Ectodermal cell (in vitro differentiated cells): ENCODE results near the gene MUCL3.

Source experiments
- H3K27ac ChIP-seq: 2 replicates; pipeline ENCODE4 v1.7.0; 2013; ENCODE audit warnings: mild to moderate bottlenecking, low read depth, low read length; ENCODE audit not compliant: insufficient read depth, poor library complexity, severe bottlenecking
- H3K27me3 ChIP-seq: 2 replicates; pipeline ENCODE4 v1.7.0; 2013; ENCODE audit warnings: mild to moderate bottlenecking, low read length; ENCODE audit not compliant: insufficient read depth, control insufficient read depth, poor library complexity, severe bottlenecking
- H3K36me3 ChIP-seq: one replicate; pipeline ENCODE4 v1.7.0; 2013; ENCODE audit warnings: low read length; ENCODE audit not compliant: control insufficient read depth, insufficient read depth
- H3K4me1 ChIP-seq: one replicate; pipeline ENCODE4 v1.7.0; 2013; ENCODE audit warnings: low read length; ENCODE audit not compliant: control insufficient read depth, insufficient read depth
- H3K4me3 ChIP-seq: 2 replicates; pipeline ENCODE4 v1.7.0; 2013; ENCODE audit warnings: low read depth, low read length, control low read depth; ENCODE audit not compliant: insufficient read depth
- H3K9me3 ChIP-seq: 2 replicates; pipeline ENCODE4 v1.7.0; 2013; ENCODE audit warnings: mild to moderate bottlenecking, low read length, moderate library complexity; ENCODE audit not compliant: control insufficient read depth
- WGBS, 2 experiments: methylation state at CpG; one replicate each; pipeline ENCODE4 v1.1.7; 2013; ENCODE audit warnings: missing lambda C conversion rate in 2 of 2; 5-methylcytosine and 5-hydroxymethylcytosine counted together

The MUCL3 gene

GRCh38 chr6:30938730-30939129 lies 2.0 kb upstream of the MUCL3 start:
- peaks cover 27% of the 10 kb centered on the region for H3K4me1 ChIP-seq
- H3K27me3 ChIP-seq, result no peaks in the 10 kb centered on the region
- no peaks in the 10 kb centered on the region for H3K36me3 ChIP-seq
- no peaks in the 10 kb centered on the region for H3K9me3 ChIP-seq
- WGBS, 2 experiments, result 90 to 93% methylated on average over 4 of the region's 4 CpGs
- no peak overlapping the region for H3K27ac ChIP-seq
- H3K4me3 ChIP-seq, result no peak overlapping the region

- no peaks in the 10 kb centered on the region for H3K36me3 ChIP-seq
- H3K4me3 ChIP-seq, result no peak overlapping the region
- 87 to 90% methylated on average over 3 of the region's 3 CpGs for WGBS, 2 experiments
- peaks cover 27% of the 10 kb centered on the region for H3K4me1 ChIP-seq
- H3K27ac ChIP-seq, result no peak overlapping the region
- no peaks in the 10 kb centered on the region for H3K27me3 ChIP-seq
- H3K9me3 ChIP-seq, result no peaks in the 10 kb centered on the region
Observed at GRCh38 chr6:30939473-30939872, 1.3 kb upstream of the MUCL3 start.

- WGBS, 2 experiments, result 25 to 30% methylated on average over 15 of the region's 15 CpGs
Observed at GRCh38 chr6:30942338-30943060, 1.7 kb downstream of the MUCL3 start.

GRCh38 chr6:30944051-30944450 lies 3.3 kb downstream of the MUCL3 start:
- Histone ChIP-seq H3K9me3 (no peaks in the 10 kb centered on the region), H3K27me3 (no peaks in the 10 kb centered on the region), H3K27ac (no peak overlapping the region), H3K36me3 (no peaks in the 10 kb centered on the region), H3K4me3 (no peak overlapping the region), H3K4me1 (peaks cover 9% of the 10 kb centered on the region)
- WGBS, 2 experiments, result 92 to 95% methylated on average over 4 of the region's 4 CpGs

More at GRCh38 chr6:30942338-30943060, 1.7 kb downstream of the MUCL3 start:
- H3K9me3 ChIP-seq, result no peaks in the 10 kb centered on the region
- H3K27me3 ChIP-seq, result no peaks in the 10 kb centered on the region
- no peaks in the 10 kb centered on the region for H3K36me3 ChIP-seq
- H3K4me3 ChIP-seq, result no peak overlapping the region
- H3K4me1 ChIP-seq, result peaks cover 21% of the 10 kb centered on the region
- H3K27ac ChIP-seq, result no peak overlapping the region

GRCh38 chr6:30945281-30945680 lies 4.5 kb downstream of the MUCL3 start:
- WGBS, 2 experiments, result 86 to 89% methylated on average over 5 of the region's 5 CpGs
- Histone ChIP-seq H3K4me1 (peaks cover 8% of the 10 kb centered on the region), H3K27ac (no peak overlapping the region), H3K9me3 (no peaks in the 10 kb centered on the region), H3K4me3 (no peak overlapping the region), H3K36me3 (no peaks in the 10 kb centered on the region), H3K27me3 (no peaks in the 10 kb centered on the region)

- no peaks in the 10 kb centered on the region for H3K27me3 ChIP-seq
- WGBS, 2 experiments, result 95 to 98% methylated on average over 4 of the region's 4 CpGs
Observed at GRCh38 chr6:30947231-30947630, 6.5 kb downstream of the MUCL3 start.

GRCh38 chr6:30948811-30949210 lies 8.0 kb downstream of the MUCL3 start:
- Histone ChIP-seq H3K9me3 (no peaks in the 10 kb centered on the region), H3K4me1 (no peaks in the 10 kb centered on the region), H3K27ac (no peak overlapping the region), H3K36me3 (no peaks in the 10 kb centered on the region), H3K4me3 (no peak overlapping the region), H3K27me3 (peaks cover 2% of the 10 kb centered on the region)
- WGBS, 2 experiments, result 98% methylated on average over 6 of the region's 6 CpGs

More at GRCh38 chr6:30947231-30947630, 6.5 kb downstream of the MUCL3 start:
- H3K27ac ChIP-seq, result no peak overlapping the region
- H3K4me1 ChIP-seq, result peaks cover 3% of the 10 kb centered on the region
- no peak overlapping the region for H3K4me3 ChIP-seq
- no peaks in the 10 kb centered on the region for H3K36me3 ChIP-seq
- no peaks in the 10 kb centered on the region for H3K9me3 ChIP-seq

- peaks cover 30% of the 10 kb centered on the region for H3K27me3 ChIP-seq
- peaks cover 7% of the 10 kb centered on the region for H3K4me1 ChIP-seq
- H3K9me3 ChIP-seq, result no peaks in the 10 kb centered on the region
- no peak overlapping the region for H3K4me3 ChIP-seq
- no peaks in the 10 kb centered on the region for H3K36me3 ChIP-seq
- no peak overlapping the region for H3K27ac ChIP-seq
- WGBS, 2 experiments, result 89 to 92% methylated on average over 5 of the region's 5 CpGs
Observed at GRCh38 chr6:30951907-30952469, 11.2 kb downstream of the MUCL3 start.

GRCh38 chr6:30954631-30955366 lies 14.0 kb downstream of the MUCL3 start:
- no peaks in the 10 kb centered on the region for H3K36me3 ChIP-seq
- H3K27ac ChIP-seq, result no peak overlapping the region
- peaks cover 7% of the 10 kb centered on the region for H3K4me1 ChIP-seq
- peaks cover 38% of the 10 kb centered on the region for H3K27me3 ChIP-seq
- no peaks in the 10 kb centered on the region for H3K9me3 ChIP-seq
- WGBS, 2 experiments, result 79 to 80% methylated on average over 8 to 9 of the region's 9 CpGs
- H3K4me3 ChIP-seq, result peak overlapping the region; percentile 35

- Histone ChIP-seq H3K27me3 (peaks cover 38% of the 10 kb centered on the region), H3K4me3 (peak overlapping the region; percentile 35), H3K27ac (no peak overlapping the region)
Observed at GRCh38 chr6:30955367-30956042, 14.7 kb downstream of the MUCL3 start.

More at GRCh38 chr6:30955367-30956042, 14.7 kb downstream of the MUCL3 start:
- WGBS, 2 experiments, result 5% methylated on average over 44 to 46 of the region's 46 CpGs
- Histone ChIP-seq H3K9me3 (no peaks in the 10 kb centered on the region), H3K4me1 (peaks cover 7% of the 10 kb centered on the region), H3K36me3 (no peaks in the 10 kb centered on the region)
